ENCODE data around the gene RNF227.

RNF227 gene

DNA sequence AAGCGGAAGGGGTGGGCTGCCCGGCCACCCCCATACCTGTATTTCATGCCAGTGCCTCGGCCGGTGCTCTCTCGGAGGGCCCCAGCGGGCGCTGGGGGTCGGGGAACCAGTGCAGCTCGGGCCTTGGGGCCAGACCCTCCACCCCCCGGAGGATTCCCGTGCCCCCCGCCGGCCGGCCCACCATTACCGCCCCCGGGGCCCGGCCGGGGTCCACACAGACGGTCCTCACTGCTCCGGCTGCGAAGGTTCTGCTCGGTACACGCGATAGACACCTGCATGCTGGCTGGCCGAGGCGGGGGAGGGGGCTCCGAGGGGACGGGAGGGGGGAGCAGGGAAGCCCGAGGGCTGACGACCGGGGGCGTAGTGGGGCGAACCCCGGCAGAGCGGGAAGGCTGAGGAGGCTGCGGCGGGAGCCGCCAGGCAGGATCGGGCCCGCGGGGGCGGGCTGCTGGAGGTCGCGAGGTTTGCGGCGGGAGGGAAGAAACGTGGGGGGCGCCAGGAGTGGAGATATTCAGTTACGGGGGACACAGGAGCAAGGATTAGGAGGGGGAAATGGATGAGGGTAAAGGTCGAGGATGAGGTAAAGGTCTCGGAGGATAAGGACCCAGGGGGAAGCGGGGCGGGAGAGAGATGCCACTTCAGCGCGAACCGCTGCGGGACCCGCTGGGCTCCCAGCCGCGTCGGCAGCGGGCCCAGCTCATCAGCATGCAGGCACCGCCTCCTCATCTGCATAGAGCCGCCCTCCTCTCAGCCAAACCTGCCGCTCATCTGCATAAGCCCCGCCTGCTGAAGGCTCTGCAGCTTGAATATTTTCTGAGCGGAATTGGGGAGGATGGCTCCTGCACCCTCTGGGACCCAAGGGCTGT lies 13.3 kb upstream of the RNF227 start, which contains the start of gene KCNAB3:
TSS of gene KCNAB3 (minus strand) at position 699 of the 866 bp plus-strand sequence. CDS start at position 278, 421 bp downstream.
- no peak for DNase-seq (ENCODE audit: low spot score)

DNA sequence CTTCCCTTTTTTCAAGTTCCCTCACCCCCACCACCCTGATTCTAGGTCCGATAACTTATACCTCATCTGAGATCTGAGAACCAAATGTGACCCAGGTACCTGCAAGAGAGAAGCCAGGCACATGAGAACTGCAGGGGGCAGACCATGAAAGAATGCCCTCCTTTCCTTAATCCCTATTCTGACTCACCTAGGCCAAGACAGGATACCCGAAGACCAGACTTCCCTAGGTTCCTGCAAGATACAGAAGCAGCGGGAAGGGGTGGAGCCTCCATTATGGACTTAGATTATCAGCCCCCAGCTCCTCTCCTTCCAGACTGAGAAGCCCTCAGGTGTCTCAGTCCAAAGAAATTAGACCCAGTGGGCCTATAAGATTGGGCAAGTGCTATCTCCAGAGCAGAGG lies 11.5 kb upstream of the RNF227 start:
- DNase-seq (ENCODE audit: low spot score) = no peak

DNA sequence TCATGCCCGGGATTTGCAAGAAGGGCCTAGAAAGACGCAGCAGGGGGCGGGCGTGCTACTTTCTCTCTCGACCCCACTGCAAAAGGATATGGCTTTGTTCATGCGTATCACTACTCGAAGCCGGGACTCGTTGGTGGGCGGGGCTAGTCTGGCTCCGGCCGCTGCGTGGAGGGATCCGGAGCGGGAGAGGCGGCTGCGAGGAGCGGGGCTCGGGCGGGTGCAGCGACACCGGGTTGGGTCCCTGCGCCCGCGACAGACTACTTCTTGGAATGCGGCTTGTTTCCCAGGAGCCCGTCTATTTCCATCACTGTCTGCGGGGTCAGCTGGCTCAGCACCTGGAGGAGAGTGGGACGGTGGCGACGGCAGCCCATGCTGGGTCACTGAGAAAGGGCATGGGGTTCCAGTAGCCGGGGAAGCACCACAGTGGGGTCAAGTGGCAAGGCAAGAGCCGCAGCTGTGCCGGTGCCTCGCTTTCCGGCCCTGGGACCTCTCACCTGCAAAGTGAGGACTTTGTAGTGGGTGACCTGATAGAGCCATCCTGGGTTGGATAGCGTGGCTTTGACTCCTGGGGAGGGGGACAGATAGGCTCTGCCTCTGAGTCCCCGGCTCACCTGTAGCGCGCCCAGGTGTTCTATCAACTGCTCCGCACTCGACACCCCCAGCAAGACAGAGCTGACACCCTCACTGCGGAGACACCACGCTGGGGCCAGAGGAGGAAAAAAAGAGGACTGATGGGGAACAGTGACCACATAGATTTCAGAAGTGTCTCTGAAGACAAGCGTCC lies 6.9 kb upstream of the RNF227 start:
- DNase-seq (ENCODE audit: low spot score) = no peak

DNA sequence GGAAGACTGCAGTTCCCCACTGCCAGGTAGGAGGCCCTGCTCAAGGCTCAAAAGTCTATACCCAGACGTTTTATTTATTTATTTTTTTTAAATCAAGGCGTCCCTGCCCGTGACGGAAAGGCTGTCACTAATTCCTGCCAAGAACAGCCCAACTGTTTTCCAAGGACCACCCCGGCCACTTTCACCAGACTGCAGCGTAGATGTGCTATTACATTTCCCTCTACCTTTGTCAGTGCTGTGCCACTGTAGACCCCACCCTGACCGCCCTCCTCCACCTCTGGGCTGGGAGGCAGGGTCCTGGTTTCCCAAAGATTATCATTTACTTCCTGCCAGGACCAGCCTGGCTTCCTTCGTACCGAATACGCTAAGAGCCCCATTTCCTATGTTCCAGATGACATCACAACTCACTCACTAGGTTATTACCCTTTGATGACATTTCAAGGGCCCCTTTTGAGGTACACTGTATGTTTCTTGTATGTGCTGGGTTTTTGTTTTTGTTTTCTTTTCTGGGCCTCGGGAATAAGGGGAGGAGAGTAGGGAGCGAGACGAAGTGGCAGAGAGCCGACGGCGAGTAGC lies 6.3 kb upstream of the RNF227 start:
- no peak for DNase-seq (ENCODE audit: low spot score)

DNA sequence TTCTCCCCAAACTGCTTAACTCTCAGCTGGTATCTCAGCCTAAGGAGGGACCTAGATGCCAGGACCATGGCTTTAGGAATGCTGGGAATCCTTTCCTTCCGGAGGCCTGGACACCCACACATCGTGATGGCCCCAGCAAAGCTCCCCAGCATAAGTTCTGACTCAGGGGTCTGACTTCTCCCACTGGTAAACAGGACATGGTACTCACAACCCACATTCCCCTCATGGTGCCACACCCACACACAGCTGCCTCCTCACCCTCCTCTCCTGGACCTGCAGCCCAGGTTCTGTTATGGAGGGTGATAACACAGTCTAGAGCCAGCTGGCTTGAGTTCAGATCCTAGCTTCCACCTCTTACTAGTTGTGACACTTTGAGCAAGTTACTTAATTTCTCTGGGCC lies 719 bp upstream of the RNF227 start:
- DNase-seq (ENCODE audit: low spot score) = no peak

DNA sequence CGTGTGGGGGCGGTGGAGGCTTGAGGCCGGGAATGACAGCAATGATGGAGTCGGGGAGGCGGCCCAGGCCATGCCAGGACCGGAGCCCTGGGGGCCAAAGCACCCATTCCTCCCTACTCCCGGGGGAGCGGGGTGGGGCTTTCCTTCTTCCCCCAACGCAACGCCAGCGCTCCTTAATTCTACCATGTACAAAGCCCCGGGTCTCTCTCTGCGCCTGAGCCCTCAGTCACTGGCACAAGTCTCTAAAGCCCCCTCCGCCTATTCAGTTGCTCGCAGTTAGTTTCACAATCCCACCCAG lies 245 bp upstream of the RNF227 start:
- no peak for DNase-seq (ENCODE audit: low spot score)

DNA sequence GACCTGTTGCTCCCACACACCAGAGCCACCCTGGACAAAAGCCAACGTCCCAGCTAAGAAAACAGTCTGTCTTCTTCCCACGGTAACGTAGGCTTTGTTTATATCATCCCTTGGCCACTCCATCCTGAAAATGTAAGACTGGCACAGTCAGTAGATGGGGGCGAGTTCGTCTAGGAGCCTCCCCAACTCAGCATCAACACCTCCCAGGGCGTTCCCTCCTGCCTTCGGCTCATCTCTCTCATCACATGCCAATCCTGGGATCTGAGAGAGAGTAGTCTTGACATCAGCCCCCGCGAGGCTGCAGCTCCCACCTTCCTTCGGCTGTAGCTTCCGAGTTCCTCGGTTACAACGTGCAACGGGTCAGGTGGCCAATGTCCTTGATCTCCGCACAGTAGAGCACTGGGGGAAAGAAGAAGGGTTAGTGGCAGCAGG lies 894 bp downstream of the RNF227 start:
- DNase-seq (ENCODE audit: low spot score) = no peak

DNA sequence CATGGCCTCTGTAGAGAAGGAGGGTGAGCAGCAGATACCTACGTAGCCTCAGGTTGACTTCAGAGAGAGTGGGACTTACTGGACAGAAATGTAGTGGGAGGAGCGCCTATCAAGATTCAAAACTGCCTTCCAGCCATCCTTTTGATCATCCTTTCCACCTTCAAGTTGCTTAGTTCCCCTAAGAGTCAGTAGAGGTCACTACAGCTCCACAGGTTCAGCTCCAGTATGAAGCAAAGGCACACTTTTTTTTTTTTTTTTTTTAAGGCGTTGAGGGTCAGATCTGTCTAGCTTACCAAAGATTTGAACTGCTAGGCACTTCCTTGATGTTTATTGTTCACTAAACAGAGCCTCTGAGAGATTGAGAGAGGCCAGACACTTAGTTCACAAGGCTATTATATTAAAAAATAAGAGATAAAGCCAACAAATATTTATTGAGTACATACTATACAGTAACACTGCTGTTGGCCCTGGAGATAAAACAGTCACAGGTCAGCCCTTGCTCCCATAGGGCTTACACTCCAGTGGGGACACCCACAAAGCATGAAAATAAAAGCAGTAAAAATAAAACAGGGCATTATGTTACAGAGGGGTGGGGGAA lies 3.1 kb downstream of the RNF227 start:
- DNase-seq (ENCODE audit: low spot score) = peak; percentile 66

DNA sequence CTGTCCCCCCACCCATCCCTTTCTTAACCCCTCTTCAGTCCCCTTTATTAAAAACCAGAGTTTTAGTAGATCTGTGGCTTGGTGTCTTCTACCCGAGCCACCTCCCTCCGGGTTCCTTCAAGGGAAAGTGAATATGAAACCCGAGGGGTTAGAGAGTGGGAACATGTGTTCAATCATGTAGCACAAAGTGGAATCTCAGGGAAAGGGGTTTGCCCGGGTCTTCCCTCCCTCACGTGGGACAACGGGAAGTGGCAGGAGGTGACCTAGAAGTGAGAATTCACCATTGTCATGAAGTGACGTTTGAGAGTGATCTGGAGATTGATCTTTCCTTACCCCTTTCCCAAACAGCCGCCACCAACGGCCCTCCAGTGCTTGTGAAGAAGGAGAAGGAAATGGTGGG lies 5.0 kb downstream of the RNF227 start:
- no peak for DNase-seq (ENCODE audit: low spot score)

DNA sequence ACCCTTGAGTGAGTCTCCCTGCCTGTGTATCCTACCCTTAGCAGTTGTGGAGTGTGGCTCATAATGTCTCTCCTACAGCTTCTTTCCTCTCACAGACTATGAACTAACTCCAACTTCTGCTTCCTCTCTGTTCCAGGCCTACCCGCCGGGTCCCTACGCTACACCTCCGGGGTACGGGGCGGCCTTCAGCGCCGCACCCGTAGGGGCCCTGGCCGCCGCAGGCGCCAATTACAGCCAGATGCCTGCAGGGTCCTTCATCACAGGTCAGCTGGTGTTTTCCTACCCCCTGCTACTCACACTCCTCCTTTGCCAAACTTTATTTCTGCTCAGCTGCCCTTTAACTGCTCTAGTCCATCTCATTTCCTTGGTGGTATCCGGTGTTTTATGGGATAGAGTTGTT lies 5.4 kb downstream of the RNF227 start:
- DNase-seq (ENCODE audit: low spot score) = no peak

DNA sequence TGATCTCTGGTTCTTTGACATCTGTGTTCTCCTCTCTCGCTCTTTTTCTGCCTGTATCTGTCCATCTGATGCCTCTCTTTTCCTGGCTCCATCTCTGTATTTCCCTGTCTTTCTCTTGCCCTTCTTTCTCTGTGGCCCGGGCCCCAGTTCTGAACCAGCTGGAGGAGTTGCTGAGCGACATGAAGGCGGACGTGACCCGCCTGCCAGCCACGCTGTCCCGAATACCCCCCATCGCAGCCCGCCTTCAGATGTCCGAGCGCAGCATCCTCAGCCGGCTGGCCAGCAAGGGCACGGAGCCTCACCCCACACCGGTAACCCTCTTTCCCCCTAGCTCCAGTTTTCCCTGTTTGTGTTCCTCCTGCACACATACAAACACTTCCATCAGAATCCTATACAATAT lies 5.8 kb downstream of the RNF227 start:
- no peak for DNase-seq (ENCODE audit: low spot score)

DNA sequence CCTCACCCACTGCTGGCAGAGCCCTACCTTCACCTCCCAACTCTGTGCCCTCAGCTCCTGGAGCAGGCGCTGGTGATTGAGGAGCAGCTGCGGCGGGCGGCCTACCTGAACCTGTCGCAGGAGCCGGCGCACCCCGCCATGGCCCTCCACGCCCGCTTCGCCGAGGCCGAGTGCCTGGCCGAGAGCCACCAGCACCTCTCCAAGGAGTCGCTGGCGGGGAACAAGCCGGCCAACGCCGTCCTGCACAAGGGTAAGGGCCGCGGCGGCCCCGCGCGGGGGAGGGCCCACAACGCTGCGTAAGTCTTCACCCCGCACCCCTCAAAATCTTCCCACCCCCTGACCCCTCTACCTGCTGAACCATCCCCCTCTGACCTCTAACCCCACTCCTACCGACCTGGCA lies 7.0 kb downstream of the RNF227 start:
- no peak for DNase-seq (ENCODE audit: low spot score)

DNA sequence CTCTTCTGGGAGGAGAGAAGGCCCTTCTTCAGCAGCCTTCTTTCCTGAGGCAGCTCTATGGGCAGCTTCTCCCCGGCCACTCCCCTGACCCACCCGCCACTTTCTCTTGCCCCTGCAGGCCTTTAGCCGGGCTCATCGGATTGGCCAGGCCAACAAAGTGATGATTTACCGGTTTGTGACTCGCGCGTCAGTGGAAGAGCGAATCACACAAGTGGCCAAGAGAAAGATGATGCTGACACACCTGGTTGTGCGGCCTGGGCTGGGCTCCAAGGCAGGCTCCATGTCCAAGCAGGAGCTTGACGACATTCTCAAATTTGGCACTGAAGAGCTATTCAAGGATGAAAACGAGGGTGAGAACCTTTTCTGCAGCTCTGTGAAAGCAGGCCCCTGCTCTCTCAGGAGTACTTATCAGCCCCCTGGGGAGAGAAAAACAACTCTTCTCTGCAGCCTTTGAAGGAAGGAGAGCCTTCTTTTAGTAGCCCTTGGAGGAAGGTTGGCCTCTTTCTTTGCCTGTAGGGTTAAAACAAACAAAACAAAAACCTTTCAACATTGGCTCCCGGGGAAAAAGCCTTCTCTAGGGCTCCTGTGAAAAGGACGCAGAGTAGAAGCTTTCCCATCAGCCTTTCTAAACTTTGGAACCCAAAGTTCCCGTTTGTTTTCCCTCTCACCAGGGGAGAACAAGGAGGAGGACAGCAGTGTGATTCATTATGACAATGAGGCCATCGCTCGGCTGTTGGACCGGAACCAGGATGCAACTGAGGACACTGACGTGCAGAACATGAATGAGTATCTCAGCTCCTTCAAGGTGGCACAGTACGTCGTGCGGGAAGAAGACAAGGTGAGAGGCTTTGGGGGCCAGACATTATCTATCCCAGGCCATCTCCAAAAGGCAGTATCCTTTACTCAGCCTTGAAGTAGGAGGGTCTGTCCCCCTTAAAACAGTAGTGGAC lies 12.7 kb downstream of the RNF227 start:
- no peak for DNase-seq (ENCODE audit: low spot score)

DNA sequence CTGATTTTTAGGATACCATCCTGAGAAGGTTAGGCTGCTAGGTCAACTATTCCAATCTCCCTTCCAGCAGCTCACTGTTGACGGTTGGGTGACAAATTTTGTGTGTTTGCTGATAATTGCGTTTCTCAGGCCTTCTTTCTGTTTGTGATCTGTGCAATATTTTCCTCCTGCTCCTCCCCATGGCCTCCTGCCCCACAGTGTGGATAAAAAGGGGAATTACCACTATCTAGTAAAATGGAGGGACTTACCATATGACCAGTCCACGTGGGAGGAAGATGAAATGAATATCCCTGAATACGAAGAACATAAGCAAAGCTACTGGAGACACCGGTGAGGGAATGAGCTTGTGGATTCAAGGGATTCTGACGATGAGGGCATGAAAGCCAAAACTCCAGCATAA lies 18.3 kb downstream of the RNF227 start:
- no peak for DNase-seq (ENCODE audit: low spot score)

DNA sequence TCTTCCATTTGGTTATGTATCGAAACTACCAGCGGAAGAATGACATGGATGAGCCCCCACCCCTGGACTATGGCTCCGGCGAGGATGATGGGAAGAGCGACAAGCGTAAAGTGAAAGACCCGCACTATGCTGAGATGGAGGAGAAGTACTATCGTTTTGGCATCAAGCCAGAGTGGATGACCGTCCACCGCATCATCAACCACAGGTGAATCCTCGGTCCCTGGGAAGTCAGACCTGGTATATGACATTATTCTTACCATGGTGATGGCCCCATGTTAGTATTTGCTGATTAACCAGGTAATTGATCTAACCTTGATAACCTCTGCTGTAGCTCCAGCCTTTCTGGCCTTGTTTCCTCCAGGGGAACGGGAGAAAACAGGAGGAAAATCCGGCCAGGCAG lies 19.0 kb downstream of the RNF227 start:
- DNase-seq (ENCODE audit: low spot score) = no peak

DNA sequence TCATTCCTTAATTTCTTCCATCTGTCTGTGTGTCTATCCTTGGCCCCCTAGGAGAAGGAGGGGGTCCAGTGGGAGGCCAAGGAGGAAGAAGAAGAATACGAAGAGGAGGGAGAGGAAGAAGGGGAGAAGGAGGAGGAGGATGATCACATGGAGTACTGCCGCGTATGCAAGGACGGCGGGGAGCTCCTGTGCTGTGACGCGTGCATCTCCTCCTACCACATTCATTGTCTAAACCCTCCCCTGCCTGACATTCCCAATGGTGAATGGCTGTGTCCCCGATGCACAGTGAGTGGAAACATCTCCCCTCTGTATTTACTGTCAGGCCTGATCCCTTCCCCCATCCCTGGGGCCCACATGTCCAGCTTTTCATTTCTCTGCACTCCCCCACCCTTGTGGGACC lies 21.2 kb downstream of the RNF227 start:
- DNase-seq (ENCODE audit: low spot score) = no peak

DNA sequence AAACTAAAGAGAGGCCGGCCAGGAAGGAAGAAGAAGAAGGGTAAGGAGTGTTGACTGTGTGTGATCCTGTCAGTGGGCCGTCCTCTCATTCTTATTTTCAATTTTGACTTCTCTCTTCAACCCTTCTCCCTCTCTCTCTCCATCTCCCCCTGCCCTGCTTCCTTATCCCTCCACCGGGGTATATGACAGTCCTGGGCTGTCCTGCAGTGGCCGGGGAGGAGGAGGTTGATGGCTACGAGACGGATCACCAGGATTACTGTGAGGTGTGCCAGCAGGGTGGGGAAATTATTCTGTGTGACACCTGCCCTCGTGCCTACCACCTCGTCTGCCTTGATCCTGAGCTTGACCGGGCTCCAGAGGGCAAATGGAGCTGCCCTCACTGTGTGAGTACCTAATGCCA lies 21.9 kb downstream of the RNF227 start:
- DNase-seq (ENCODE audit: low spot score) = no peak

DNA sequence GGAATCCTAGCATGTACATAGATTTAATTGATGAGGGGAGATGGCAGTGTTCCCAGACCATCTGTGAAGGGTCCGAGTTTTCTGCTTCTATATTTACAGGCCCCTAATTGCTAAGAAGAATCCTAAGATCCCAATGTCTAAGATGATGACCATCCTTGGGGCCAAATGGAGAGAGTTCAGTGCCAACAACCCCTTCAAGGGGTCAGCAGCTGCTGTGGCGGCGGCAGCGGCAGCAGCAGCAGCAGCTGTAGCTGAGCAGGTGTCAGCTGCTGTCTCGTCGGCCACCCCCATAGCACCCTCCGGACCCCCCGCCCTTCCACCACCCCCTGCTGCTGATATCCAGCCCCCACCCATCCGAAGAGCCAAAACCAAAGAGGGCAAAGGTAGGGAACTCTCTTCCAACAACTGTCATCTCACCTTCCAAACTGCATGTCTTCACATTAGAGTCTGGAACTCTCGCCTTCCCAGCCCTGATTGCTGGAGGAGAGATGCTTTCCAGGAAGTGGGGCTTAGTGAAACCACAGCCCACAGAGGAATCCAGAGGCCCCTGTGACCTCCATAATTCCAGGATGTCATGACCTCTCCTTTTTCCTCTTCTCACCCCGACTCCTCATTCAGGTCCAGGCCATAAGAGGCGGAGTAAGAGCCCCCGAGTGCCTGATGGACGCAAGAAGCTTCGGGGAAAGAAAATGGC lies 22.8 kb downstream of the RNF227 start:
- no peak for DNase-seq (ENCODE audit: low spot score)

DNA sequence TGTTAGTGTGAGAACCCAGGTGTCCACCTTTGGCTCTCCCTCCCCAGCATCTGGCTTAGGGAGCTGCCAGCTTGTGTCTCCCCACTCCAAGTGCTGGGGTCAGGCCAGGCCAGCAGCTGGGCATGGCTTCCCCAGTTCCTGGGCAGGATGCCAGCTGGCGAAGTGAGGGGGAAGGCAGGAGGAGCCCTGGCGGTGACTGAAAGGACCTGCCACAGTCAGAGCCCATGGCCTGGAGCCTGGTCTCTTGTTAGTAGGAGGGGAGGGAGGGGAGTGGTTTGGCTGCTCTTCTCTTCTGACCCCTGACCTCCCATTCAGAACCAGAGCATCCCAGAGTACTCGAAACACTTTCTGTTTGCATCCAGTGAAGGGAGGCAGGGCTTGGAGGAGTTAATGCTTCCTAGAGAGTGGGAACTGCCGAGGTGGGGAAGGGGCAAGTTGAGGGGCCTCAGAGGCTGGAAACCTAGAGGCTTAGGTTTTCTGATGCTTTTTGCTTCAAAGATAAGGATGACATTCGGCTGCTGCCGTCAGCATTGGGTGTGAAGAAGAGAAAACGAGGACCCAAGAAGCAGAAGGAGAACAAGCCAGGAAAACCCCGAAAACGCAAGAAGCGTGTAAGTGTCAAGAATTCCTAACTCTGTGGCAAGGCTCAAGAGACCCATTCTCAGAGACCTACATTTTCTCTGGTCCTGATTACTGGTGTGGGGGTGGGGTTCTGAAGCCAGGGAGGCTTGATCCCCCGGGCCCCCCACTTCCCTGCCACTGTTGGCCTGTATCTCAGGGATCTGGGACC lies 26.7 kb downstream of the RNF227 start:
- DNase-seq (ENCODE audit: low spot score) = peak; percentile 78
